ENCODE measurements around the gene BEGAIN. TPM values are rescaled to one million over a fixed set of nuclear protein-coding genes. Genes with fewer than 3 reads are reported as not detected.

The BEGAIN gene
- total and polyA plus RNA-seq, 2 of the 8 experiments (the other 6 are each of a cell fraction or from before 2014, with no cell fraction given) = 2.9 to 3.0 TPM

GRCh38 chr14:100523131-100523842 lies 63.9 kb downstream of the BEGAIN start:
- Histone ChIP-seq H3K27me3 (replicated peaks in 1 of 4; ENCODE audit: control insufficient read depth in 3 of 4, extremely low read depth in 1 of 4, insufficient read depth in 3 of 4, low read length in 3 of 4) (no peaks in the 10 kb centered on the region; a peak in 1 of 7 replicates), H2AFZ (ENCODE audit: low read length) (no peak overlapping the region), H3K18ac (ENCODE audit: extremely low read depth, low read length) (no peak overlapping the region), H3K23me2 (ENCODE audit: low read depth, low read length) (peaks cover 7% of the 10 kb centered on the region; the same call in 1 of the 2 replicates), H4K91ac (replicated peaks; ENCODE audit: insufficient read length, low read length) (no peak overlapping the region), H3K36me3 (ENCODE audit: control insufficient read depth in 2 of 4, insufficient read depth in 4 of 4, low read length in 3 of 4) (peaks cover 0 to 5% (median 0%) of the 10 kb centered on the region in 4 experiments; a peak in 1 of 8 replicates), H2BK120ac (replicated peaks; ENCODE audit: low read depth, low read length) (no peak overlapping the region), H2BK15ac (ENCODE audit: low read length) (no peak overlapping the region), H3K4me1 (replicated peaks in 1 of 4; ENCODE audit: control insufficient read depth in 3 of 4, insufficient read depth in 4 of 4, low read length in 3 of 4) (peaks cover 2 to 8% (median 5%) of the 10 kb centered on the region in 4 experiments; a peak in 4 of 7 replicates), H3K14ac (ENCODE audit: insufficient read length) (no peak overlapping the region), H3K4me3 (ENCODE audit: extremely low read depth in 1 of 4, insufficient read depth in 2 of 4, low read depth in 3 of 4, low read length in 4 of 4) (no peak overlapping the region), H3K79me1 (ENCODE audit: low read depth, low read length) (no peaks in the 10 kb centered on the region), H2BK12ac (ENCODE audit: low read depth, low read length) (no peak overlapping the region), H2BK20ac (ENCODE audit: low read length) (no peak overlapping the region), H3K4me2 (ENCODE audit: insufficient read depth in 1 of 2, low read depth in 2 of 2, low read length in 2 of 2) (no peak overlapping the region), H3K27ac (ENCODE audit: low read depth, low read length) (no peak overlapping the region), H4K8ac (ENCODE audit: extremely low read depth, insufficient read depth, low read length) (peak overlapping the region; percentile 11; the same call in 1 of the 2 replicates), H3K79me2 (ENCODE audit: control insufficient read depth in 1 of 2, insufficient read depth in 2 of 2, low read length in 2 of 2) (no peaks in the 10 kb centered on the region), H3K23ac (ENCODE audit: insufficient read length) (no peak overlapping the region), H4K20me1 (replicated peaks in 1 of 2; ENCODE audit: control insufficient read depth in 1 of 2, insufficient read depth in 2 of 2, low read length in 2 of 2) (peaks cover 0 to 12% of the 10 kb centered on the region in 2 experiments), H3K9ac (replicated peaks in 1 of 4; ENCODE audit: extremely low read depth in 1 of 4, low read depth in 3 of 4, low read length in 3 of 4) (peak overlapping the region in 1 of 4 experiments; percentile 52; a peak in 2 of 7 replicates), H3K4ac (replicated peaks; ENCODE audit: insufficient read length, low read depth, low read length) (no peak overlapping the region), H2AK5ac (ENCODE audit: low read depth, low read length) (no peak overlapping the region), H4K5ac (ENCODE audit: insufficient read length, low read depth, low read length) (no peak overlapping the region), H3K9me3 (ENCODE audit: insufficient read depth in 2 of 2, low read depth in 1 of 2, low read length in 1 of 2) (no peaks in the 10 kb centered on the region), H3K56ac (replicated peaks; ENCODE audit: insufficient read length, low read depth, low read length) (no peak overlapping the region), H2BK5ac (ENCODE audit: low read depth, low read length) (no peak overlapping the region)
- DNase-seq (ENCODE audit: low read depth in 1 of 2, low spot score in 2 of 2) (no peak), FAIRE-seq (peak; percentile 7)
- ChIA-PET POLR2A (ENCODE audit: partially characterized antibody) (no interaction called here), CTCF (ENCODE audit: partially characterized antibody) (interaction anchor here (0.6 to 5.1 kb wide), 9 partner anchors 16 to 140 kb away, joined by 3 to 91 read pairs (median 6); no protein-coding TSS in a partner anchor)
- no peak for TF ChIP-seq PHF8 (conservative IDR thresholded peaks at IDR 0.05; ENCODE audit: low read depth, low read length)
- no peak for TF ChIP-seq BCL11A (IDR thresholded peaks at IDR 0.05; ENCODE audit: low read depth in 2 of 2, low read length in 2 of 2)
- no peak for TF ChIP-seq HDAC6 (IDR thresholded peaks at IDR 0.05; ENCODE audit: low read depth, low read length)
- 83% methylated on average over 13 of the region's 13 CpGs; no CpG with 5 or more reads in 1 of the 2 experiments for WGBS, 2 experiments (ENCODE audit: extremely low coverage in 1 of 2, insufficient coverage in 1 of 2, insufficient read length in 1 of 2, insufficient replicate concordance in 2 of 2, low coverage in 1 of 2, low lambda C conversion rate in 2 of 2, missing lambda C conversion rate in 1 of 2)

Data from H1 (cell line).